ENCODE results near the gene DLG2.

GRCh38 chr11:85481862-85482261 lies 145.3 kb downstream of the DLG2 start:
- no peak for TF ChIP-seq POLR2A (IDR thresholded peaks at IDR 0.05)
- no peak for TF ChIP-seq CTCF (IDR thresholded peaks at IDR 0.05)
